CD14-positive monocyte (primary cell): Measurements from ENCODE around the gene DNAJC5. TPM values are rescaled to one million over a fixed set of nuclear protein-coding genes. Genes with fewer than 3 reads are reported as not detected.

Experiments used
- DNase-seq, 3 donors: peaks; one replicate each; pipeline ENCODE4 v3.0.0-alpha.2; 2011 to 2022
- H2AFZ ChIP-seq: 2 replicates; pipeline ENCODE4 v1.6.0; 2012; ENCODE audit warnings: mild to moderate bottlenecking, low read depth, low read length, inconsistent platforms; ENCODE audit not compliant: insufficient read depth, poor library complexity, severe bottlenecking
- H3K27ac ChIP-seq, 2 donors: 1 replicate in 1 of 2; 2 replicates in 1 of 2; pipeline ENCODE4 v1.5.1; 2012 to 2013; ENCODE audit warnings: low read length in 2 of 2, control low read depth in 1 of 2, inconsistent platforms in 1 of 2, low read depth in 1 of 2, mild to moderate bottlenecking in 1 of 2
- H3K27me3 ChIP-seq, 2 donors: one replicate each; pipeline versions ENCODE4 v1.6.0 to v1.6.1; 2011 to 2013; ENCODE audit warnings: low read length in 2 of 2; ENCODE audit not compliant: control insufficient read depth in 2 of 2, insufficient read depth in 2 of 2
- H3K36me3 ChIP-seq, 2 donors: replicated peaks in 1 of 2; 1 replicate in 1 of 2; 2 replicates in 1 of 2; pipeline versions ENCODE4 v1.5.1 to v1.6.1; 2012 to 2013; ENCODE audit warnings: low read length in 2 of 2, control low read depth in 1 of 2, inconsistent platforms in 1 of 2, mild to moderate bottlenecking in 1 of 2; ENCODE audit not compliant: insufficient read depth in 2 of 2, control insufficient read depth in 1 of 2
- H3K4me1 ChIP-seq, 2 donors: 1 replicate in 1 of 2; 2 replicates in 1 of 2; pipeline versions ENCODE4 v1.5.1 to v1.6.1; 2012 to 2013; ENCODE audit warnings: low read length in 2 of 2, control low read depth in 1 of 2, inconsistent platforms in 1 of 2, mild to moderate bottlenecking in 1 of 2, moderate library complexity in 1 of 2; ENCODE audit not compliant: insufficient read depth in 2 of 2, control insufficient read depth in 1 of 2
- H3K4me2 ChIP-seq: replicated peaks from 2 replicates; pipeline ENCODE3; 2012; ENCODE audit warnings: low read length, moderate library complexity, mild to moderate bottlenecking; ENCODE audit not compliant: poor library complexity, severe bottlenecking; ENCODE audit errors: extremely low read depth
- H3K4me3 ChIP-seq, 3 experiments: fragments of 200-600 bp in 1 of 3; sonication (generic) in 1 of 3; replicated peaks in 1 of 3; 1 replicate in 2 of 3; 2 replicates in 1 of 3; pipeline ENCODE4 v1.5.1; 2011 to 2013; ENCODE audit warnings: low read length in 3 of 3, mild to moderate bottlenecking in 3 of 3, control low read depth in 2 of 3, low read depth in 2 of 3, inconsistent platforms in 1 of 3, moderate library complexity in 1 of 3
- H3K79me2 ChIP-seq: 2 replicates; pipeline ENCODE4 v1.6.0; 2012; ENCODE audit warnings: mild to moderate bottlenecking, control low read depth, inconsistent platforms, low read length, moderate library complexity; ENCODE audit not compliant: insufficient read depth
- H3K9ac ChIP-seq: 2 replicates; pipeline ENCODE4 v1.6.0; 2017; ENCODE audit warnings: low read length, mild to moderate bottlenecking; ENCODE audit not compliant: insufficient read depth, poor library complexity, severe bottlenecking
- H3K9me3 ChIP-seq, 2 donors: replicated peaks in 1 of 2; 1 replicate in 1 of 2; 2 replicates in 1 of 2; pipeline versions ENCODE4 v1.5.1 to v1.6.1; 2012 to 2013; ENCODE audit warnings: low read length in 2 of 2, control low read depth in 1 of 2; ENCODE audit not compliant: control insufficient read depth in 1 of 2, insufficient read depth in 1 of 2
- H4K20me1 ChIP-seq: 2 replicates; pipeline ENCODE4 v1.6.0; 2012; ENCODE audit warnings: mild to moderate bottlenecking, low read length, control low read depth, moderate library complexity; ENCODE audit not compliant: insufficient read depth
- H3K27ac Mint-ChIP-seq, 7 donors: one replicate each; pipeline ENCODE4 v1.8.0; 2020; ENCODE audit warnings: mild to moderate bottlenecking in 7 of 7, mixed read lengths in 7 of 7, moderate library complexity in 6 of 7, inconsistent platforms in 2 of 7
- H3K27me3 Mint-ChIP-seq, 3 donors: one replicate each; pipeline ENCODE4 v1.8.0; 2021 to 2022; ENCODE audit warnings: low read depth in 3 of 3, mild to moderate bottlenecking in 3 of 3, mixed read lengths in 3 of 3, moderate library complexity in 3 of 3, inconsistent platforms in 1 of 3
- H3K36me3 Mint-ChIP-seq, 2 donors: one replicate each; pipeline ENCODE4 v1.8.0; 2020; ENCODE audit warnings: mixed read lengths in 2 of 2, inconsistent platforms in 1 of 2, mild to moderate bottlenecking in 1 of 2
- H3K4me1 Mint-ChIP-seq: one replicate; pipeline ENCODE4 v1.8.0; 2020; ENCODE audit warnings: mild to moderate bottlenecking, mixed read lengths
- H3K4me3 Mint-ChIP-seq, 2 donors: one replicate each; pipeline ENCODE4 v1.8.0; 2020; ENCODE audit warnings: mild to moderate bottlenecking in 2 of 2, mixed read lengths in 2 of 2, moderate library complexity in 1 of 2
- H3K9me3 Mint-ChIP-seq, 7 donors: one replicate each; pipeline ENCODE4 v1.8.0; 2020 to 2022; ENCODE audit warnings: mixed read lengths in 7 of 7, mild to moderate bottlenecking in 6 of 7, moderate library complexity in 6 of 7, inconsistent platforms in 2 of 7
- CTCF ChIP-seq: fragments of 200-600 bp; IDR thresholded peaks from one replicate; pipeline ENCODE4 v1.8.0; 2022; ENCODE audit warnings: antibody characterized with exemption, mild to moderate bottlenecking
- WGBS: methylation state at CpG from one replicate; pipeline ENCODE4 v1.1.5; 2013; ENCODE audit warnings: missing lambda C conversion rate; ENCODE audit not compliant: insufficient coverage; 5-methylcytosine and 5-hydroxymethylcytosine counted together
- intact Hi-C, 2 donors: fragments of 100-400 bp; cut with micrococcal nuclease; formaldehyde crosslinking; loops; one replicate each; pipeline versions ENCODE4 v1.15.0 to v1.15.1; 2023
- polyA plus RNA-seq, 3 donors: library from polyadenylated mRNA; depleted of rRNA in 1 of 3; unstranded in 2 of 3; stranded (reverse) in 1 of 3; fragments of 300-500 nt in 2 of 3; fragments of >200 nt in 1 of 3; fragmentation: Illumina TruSeq in 2 of 3; gene quantifications; 1 replicate in 2 of 3; 2 replicates in 1 of 3; pipeline ENCODE4 v1.2.3, GENCODE V29; 2012 to 2021

The DNAJC5 gene
- polyA plus RNA-seq, 3 donors: 5.9 to 44.4 (median 7.4) TPM

DNA sequence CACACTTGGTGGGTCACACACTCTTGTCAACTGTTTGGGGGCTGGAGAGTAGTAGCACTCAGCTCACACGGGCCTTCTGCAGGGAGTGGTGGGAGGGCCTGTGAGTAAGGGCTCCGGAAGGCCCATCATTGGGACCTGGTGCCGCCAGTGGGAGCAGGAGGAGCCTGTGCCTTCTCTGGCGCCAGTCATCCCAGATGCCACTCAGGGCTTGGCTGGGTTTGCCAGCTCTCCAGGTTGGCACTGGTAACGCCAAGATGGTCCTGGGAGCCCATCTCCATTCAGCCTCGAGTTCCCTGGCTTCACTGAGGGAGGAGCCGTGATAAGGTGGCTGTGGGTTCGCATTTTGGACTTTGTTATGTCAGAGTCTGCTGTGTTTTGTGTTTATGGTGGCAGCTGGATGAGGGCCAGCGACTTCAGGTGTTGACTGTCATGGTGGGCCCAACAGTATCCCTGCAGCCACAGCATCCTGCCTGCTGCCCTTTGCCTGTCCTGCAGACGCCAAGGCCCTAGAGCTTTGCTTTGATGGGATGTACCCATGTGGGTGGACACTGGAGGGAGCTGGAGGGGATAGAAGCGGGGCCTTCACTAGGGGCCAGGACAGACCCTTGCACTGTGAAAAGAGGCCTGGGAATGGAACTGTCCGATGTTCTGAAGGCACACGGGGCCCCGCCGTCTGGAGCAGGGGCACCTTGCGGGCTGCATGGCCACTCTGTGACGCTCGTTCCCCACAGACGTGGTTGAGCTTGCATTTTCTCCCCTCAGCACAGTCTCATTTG is 13.3 kb upstream of the DNAJC5 start:
- Mint-ChIP-seq H3K27ac (peak overlapping the region in 1 of 7 donors; percentile 2), H3K27me3 (peaks cover 0 to 1% (median 1%) of the 10 kb centered on the region in 3 donors), H3K36me3 (peaks cover 72 to 92% of the 10 kb centered on the region in 2 donors), H3K4me1 (peaks cover 18% of the 10 kb centered on the region), H3K4me3 (no peak overlapping the region), H3K9me3 (peaks cover 0 to 2% (median 0%) of the 10 kb centered on the region in 7 donors)
- H4K20me1 ChIP-seq: peaks cover 95% of the 10 kb centered on the region
- no peak overlapping the region for H3K9ac ChIP-seq
- TF ChIP-seq CTCF: no peak
- H3K27me3 ChIP-seq: no peaks in the 10 kb centered on the region
- H3K27ac ChIP-seq: no peak overlapping the region
- H3K4me1 ChIP-seq: peaks cover 6 to 13% of the 10 kb centered on the region in 2 donors
- intact Hi-C loops: no loop called here
- no peak for DNase-seq
- no peak overlapping the region for H2AFZ ChIP-seq
- H3K36me3 ChIP-seq: peaks cover 80 to 93% of the 10 kb centered on the region in 2 donors
- peaks cover 82% of the 10 kb centered on the region for H3K79me2 ChIP-seq
- no peak overlapping the region for H3K4me2 ChIP-seq
- H3K4me3 ChIP-seq: no peak overlapping the region
- H3K9me3 ChIP-seq: no peaks in the 10 kb centered on the region
- 99% methylated on average over 19 of the region's 19 CpGs for WGBS

DNA sequence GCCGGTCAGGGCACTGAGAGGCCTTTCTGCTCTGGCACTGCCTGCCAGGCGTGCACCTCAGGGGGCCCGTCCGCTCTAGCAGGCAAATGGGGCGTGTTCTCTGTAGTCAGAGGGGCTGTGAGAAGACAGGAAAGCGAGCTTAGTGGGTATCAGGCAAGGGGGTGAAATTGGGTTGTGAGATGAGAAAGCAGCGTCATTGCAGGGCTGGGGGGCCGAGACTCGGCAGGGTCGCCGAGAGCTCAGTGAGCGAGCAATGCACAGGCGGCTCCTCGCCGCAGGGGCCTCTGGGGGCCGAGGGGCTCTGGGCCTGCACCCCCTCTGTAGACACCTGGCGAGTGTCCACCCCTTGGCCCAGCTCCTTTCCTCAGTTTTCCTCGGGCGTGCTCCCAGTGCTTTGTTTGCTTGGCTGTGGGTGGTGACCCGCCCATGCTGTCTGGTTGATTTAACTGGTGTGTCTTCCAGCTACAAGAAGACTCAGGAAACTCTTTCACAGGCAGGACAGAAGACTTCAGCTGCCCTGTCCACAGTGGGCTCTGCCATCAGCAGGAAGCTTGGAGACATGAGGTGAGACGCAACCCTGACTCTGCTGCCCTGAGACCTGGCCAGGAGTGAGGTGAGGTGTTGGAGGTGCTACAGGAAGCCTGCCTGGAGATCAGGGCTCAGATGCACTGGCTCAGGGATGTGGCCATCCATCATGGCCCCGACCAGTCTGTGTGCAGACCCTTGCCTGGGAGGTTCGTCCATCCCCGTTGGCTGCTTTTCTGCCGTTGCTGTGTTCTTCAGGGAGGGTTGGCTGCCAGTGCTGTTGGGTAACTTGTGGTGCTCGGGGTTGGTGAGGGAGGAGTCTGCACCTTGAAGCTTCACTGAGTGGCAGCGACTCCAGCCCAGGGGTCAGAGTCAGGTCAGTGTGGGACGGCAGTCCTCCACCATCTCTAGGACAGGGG is 12.4 kb upstream of the DNAJC5 start:
- H3K27me3 ChIP-seq: no peaks in the 10 kb centered on the region
- no peaks in the 10 kb centered on the region for H3K9me3 ChIP-seq
- no peak overlapping the region for H3K9ac ChIP-seq
- intact Hi-C loops: no loop called here
- no peak overlapping the region for H3K27ac ChIP-seq
- no peak overlapping the region for H2AFZ ChIP-seq
- 95% methylated on average over 24 of the region's 28 CpGs for WGBS
- H3K36me3 ChIP-seq: peaks cover 82 to 93% of the 10 kb centered on the region in 2 donors
- Mint-ChIP-seq H3K27ac (peak overlapping the region in 3 of 7 donors; percentile 3 to 59 (median 52)), H3K4me1 (peaks cover 15% of the 10 kb centered on the region), H3K27me3 (peaks cover 0 to 1% (median 1%) of the 10 kb centered on the region in 3 donors), H3K4me3 (no peak overlapping the region), H3K36me3 (peaks cover 74 to 92% of the 10 kb centered on the region in 2 donors), H3K9me3 (peaks cover 0 to 2% (median 0%) of the 10 kb centered on the region in 7 donors)
- H4K20me1 ChIP-seq: peaks cover 95% of the 10 kb centered on the region
- H3K4me2 ChIP-seq: no peak overlapping the region
- no peak for DNase-seq
- TF ChIP-seq CTCF: no peak
- peaks cover 82% of the 10 kb centered on the region for H3K79me2 ChIP-seq
- H3K4me3 ChIP-seq: no peak overlapping the region
- peaks cover 3 to 9% of the 10 kb centered on the region in 2 donors for H3K4me1 ChIP-seq
